Stimulated activated CD8-positive, alpha-beta memory T cell treated with anti-CD3 and anti-CD28 coated beads, Interleukin-15, amount 100 ng/mL, for 24 hours (primary cell): ENCODE measurements around the gene VTN.

Source experiments
- DNase-seq: peaks from one replicate; pipeline ENCODE4 v3.0.0-alpha.2; 2020; ENCODE audit warnings: low read depth

VTN gene

DNA sequence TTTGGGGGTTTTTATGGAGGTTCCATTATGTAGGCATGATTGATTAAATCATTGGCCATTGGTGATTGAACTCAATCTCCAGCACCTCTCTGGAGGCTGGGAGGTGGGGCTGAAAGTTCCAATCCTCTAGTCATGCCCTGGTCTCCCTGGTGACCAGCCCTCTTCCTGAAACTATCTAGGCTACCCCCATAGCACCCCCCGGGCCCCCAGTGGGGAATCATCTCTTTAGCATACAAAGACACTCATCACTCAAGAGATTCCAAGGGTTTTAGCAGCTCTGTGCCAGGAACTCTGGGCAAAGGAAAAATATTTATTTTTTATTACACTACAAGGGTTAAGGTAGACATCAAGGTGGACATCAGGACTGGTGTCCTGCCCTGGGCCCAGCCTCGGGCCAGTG is 25.3 kb upstream of the VTN start:
- no peak for DNase-seq

DNA sequence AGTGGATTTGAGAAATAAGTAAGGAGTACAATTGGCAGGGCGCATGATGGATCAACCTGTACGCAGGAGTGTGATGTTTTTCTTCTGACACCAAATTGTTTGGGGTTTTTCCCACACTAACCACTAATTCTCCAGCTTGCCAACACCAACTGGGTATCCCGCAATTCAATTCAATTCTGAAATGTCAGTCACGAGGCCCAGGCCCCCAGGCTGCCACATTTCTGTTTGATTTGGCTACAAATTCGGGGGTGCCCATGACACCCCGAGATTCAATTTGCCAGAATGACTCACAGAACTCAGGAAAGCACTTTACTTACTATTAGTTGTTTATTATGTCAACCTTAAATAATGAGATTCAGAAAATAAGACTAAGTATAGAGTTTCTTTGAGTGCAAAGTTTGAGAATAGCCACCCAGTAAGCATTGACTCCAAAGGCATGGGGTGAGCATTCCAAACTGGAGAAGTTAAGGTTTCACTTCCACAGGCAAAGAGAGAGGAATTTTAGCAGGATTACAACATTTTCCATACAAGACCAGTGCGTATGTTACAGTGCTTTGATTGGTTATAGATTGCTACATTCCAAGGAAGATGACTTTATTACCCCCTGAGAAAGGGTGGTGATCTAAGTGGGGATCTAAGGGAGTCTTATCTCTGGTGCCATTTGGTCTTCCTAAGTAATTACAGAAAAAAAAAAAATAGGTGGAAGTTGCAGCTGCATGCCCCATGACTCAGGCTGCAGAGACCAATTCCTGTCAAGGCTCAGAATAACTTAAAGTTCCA is 24.4 kb upstream of the VTN start:
- no peak for DNase-seq

DNA sequence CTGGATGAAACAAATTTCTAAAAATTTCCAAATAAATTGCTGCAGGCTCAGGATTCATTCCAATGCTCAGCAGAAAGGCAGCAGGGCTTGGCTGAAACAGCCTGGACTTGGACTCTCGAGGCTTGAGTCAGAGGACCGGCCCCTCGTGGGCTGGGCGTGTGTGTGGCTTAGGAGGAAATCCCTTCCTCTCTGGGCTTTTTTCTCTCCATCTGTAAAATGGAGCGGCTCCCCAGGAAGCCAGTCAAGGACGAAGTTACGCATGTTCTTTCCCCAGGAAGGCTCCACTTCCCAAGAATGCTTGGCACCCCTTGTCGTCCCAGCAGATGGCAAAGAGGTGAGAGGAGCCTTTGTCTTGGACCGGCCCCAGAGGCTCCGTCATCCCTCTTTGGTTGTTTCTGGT is 22.4 kb upstream of the VTN start:
- no peak for DNase-seq

DNA sequence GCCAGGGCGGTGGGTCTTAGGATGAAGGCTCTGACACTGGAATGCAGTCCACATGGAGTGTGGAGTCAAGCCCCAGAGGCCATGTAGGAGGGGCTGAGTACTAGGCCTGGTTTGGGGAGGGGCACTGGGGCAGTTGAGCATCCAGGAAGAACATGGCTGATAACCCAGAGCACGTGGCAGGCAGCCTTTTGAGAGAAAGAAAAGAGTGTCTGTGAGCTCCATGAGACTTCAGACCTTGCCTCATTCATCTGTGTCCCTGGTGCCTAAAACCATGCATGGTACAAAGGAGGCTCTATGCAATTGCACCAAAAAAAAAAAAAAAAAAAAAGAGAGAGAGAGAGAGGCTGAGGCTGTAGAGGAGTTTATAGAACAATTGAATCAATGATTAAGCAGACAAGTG is 21.3 kb upstream of the VTN start:
- DNase-seq, result no peak

DNA sequence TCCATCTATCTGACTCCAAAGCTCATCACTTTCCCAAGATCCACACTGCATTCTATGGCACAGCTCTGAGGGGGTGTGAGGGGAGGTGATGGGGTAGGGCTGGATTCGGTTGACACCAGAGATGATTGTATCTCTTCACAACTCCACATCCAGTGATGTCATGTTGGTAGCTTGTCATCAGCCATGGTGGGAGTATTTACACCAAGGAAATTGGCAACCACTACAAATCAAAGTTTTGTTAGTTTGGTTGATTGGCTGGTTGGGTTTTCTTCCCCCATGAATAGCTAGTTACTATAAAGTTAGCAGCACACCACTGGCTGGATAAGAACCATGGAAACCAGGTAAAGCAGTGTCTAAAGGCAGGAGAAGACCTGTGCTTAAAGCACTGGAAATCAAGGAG is 20.9 kb upstream of the VTN start:
- DNase-seq, result no peak

DNA sequence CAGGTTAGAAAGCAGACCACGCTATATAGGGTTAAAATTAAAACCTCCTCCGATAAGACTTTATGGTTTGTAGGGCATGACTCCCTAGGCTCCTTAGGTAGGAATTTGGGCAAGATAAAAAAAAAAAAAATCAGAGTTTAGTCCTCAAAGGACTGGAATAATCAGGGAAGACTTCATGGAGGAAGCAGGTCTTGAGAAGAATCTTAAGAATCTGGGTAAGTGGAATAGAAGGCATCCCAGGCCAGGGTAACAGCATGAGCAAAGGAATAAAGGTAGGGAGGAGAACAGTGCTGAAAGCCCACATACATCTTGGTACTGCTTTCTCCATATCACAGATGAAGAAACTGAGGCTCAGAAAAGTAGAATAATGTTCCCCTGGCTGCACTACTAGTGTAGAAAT is 20.5 kb upstream of the VTN start:
- no peak for DNase-seq

DNA sequence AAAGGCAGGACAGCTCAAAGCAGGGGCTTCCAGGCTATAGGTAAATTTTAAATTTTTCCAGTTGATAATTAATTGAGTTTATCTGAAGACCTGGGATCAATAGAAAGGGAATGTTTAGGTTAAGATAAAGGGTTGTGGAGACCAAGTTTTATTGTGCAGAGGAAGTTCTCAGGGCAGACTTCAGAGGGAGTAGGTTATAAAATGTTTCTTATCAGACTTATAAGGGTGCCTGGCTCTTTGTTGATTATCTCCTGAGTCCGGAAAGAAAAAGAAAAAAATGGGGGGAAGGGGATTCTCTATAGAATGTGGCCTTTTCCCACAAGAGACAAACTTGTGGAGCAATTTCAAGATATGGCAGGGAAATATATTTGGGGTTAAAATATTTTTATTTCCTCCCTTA is 20.0 kb upstream of the VTN start:
- no peak for DNase-seq

DNA sequence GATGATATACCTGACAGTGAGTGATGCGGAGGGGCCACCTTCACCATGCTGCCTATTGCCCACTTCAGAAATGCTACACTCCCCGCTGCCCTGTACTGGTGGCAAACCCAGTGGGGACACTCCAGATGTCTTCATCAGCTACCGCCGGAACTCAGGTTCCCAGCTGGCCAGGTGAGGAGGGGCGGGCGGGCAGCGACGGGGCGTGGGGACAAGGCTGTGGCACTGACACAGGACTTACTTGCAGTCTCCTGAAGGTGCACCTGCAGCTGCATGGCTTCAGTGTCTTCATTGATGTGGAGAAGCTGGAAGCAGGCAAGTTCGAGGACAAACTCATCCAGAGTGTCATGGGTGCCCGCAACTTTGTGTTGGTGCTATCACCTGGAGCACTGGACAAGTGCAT is 18.0 kb upstream of the VTN start:
- DNase-seq, result no peak

DNA sequence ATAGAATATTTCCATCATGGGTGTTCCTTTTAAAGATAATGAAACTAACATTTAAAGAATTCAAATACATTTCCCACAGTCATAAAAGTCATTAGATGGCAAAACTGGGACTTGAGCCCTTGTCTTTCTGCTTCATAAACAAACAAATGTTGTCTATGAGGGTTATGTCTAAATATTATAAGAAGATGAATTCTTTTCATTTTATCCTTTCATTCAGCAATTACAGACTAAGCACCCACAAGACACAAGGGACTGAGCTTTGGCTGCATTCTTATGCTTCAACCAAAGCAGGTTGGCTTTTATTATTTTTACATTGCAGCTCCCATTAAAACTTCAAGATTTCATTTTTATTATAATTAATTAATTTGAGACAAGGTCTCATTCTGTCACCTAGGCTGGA is 16.3 kb upstream of the VTN start:
- no peak for DNase-seq

DNA sequence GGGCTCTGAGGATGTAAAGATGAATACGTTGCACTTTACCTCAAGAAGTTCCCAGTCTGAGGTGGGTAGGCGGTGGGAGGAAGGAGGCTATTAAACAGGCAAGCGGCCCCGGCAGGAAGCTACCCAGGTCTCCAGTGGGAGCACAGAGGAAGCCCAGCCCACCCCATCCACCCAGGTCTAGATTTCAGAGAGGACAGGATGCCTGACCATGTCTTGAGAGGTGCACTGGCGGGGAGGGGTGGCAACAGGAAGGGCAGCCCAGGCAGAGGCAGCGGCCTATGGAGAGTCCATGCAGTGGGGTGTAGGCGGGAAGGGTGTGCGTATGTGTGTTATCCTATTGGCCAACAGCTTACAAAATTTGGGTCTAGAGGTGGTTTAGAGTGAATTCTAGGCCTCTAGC is 15.3 kb upstream of the VTN start:
- no peak for DNase-seq

DNA sequence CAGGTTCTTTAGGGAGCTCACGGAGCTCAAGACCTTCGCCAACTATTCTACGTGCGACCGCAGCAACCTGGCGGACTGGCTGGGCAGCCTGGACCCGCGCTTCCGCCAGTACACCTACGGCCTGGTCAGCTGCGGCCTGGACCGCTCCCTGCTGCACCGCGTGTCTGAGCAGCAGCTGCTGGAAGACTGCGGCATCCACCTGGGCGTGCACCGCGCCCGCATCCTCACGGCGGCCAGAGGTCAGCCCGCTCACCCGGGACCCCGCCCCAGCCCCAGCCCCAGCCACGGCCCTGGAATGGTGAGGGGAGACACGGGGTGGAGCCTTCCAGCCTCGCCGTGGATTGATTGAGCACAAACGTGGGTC is 14.9 kb upstream of the VTN start:
- DNase-seq, result no peak

DNA sequence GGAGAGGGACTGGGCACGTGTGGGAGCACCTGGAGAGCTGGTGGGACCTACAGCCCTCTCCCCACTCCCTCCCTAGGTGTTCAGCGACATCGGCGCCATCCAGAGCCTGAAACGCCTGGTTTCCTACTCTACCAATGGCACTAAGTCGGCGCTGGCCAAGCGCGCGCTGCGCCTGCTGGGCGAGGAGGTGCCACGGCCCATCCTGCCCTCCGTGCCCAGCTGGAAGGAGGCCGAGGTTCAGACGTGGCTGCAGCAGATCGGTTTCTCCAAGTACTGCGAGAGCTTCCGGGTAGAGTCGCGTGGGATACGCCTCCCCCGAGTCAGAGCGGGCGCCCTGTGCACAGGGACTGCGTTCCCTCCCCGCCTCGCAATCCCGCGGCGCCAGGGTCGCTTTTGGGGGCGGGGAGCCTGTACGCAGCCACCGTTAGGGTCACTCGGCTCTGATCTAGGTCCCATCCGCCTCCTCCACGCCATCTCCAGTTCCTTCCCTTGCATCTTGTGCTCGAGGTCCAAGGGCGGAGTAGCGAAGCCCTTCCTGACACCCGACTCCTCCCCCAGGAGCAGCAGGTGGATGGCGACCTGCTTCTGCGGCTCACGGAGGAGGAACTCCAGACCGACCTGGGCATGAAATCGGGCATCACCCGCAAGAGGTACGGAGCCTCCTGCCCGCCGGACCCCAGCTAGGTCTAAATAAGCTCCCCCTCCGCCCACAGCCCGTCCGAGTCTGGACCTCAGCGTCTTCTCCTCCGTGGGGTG is 14.4 kb upstream of the VTN start:
- no peak for DNase-seq

DNA sequence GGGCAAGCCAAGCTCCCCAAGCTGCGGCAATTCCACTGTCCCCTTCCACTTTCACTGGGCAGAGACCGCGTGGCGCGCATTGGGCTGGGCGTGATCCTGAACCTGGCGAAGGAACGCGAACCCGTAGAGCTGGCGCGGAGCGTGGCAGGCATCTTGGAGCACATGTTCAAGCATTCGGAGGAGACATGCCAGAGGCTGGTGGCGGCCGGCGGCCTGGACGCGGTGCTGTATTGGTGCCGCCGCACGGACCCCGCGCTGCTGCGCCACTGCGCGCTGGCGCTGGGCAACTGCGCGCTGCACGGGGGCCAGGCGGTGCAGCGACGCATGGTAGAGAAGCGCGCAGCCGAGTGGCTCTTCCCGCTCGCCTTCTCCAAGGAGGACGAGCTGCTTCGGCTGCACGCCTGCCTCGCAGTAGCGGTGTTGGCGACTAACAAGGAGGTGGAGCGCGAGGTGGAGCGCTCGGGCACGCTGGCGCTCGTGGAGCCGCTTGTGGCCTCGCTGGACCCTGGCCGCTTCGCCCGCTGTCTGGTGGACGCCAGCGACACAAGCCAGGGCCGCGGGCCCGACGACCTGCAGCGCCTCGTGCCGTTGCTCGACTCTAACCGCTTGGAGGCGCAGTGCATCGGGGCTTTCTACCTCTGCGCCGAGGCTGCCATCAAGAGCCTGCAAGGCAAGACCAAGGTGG is 11.2 kb upstream of the VTN start:
- no peak for DNase-seq

DNA sequence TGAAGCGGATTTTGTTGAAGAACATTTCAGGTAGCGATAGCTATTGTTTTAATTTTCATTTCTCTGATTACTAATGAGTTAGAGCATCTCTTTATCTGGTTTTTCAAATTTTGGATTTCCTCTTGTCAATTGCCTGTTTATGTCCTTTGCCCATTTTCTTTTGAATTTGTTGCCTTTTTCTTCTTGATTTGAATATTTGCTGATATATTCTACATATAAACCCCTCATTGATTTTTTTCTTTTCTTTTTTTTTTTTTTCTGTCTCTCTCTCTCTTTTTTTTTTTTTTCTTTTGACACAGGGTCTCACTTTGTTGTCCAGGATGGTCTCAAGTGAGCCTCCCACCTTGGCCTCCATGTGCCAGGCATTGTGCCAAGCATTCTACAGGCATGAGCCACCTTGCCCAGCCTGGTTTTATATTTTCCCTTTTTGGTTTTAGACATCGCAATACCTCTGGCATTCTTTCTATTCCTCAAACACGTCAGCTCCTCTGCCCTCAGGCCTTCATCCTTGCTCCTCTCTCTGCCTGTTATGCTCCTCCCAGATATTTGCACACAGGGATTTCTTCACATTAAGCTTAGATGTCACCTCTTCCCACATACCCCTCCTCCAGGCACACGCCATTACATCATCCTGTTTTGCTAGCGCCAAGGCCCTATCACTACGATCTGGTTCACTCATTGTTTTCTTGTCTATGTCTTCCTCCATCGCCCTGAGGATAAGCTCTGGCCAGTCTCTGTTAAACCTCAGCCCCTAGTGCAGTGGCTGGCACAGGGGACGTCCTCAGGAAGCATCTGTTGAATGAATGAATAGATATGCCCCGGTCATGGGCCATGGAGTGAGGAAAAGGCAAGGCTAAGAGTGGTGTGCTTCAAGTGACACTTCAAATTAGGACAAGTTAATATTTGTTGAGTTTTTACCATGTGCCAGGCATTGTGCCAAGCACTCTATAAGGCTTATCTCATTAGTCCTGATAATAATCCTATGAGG is 10.0 kb upstream of the VTN start:
- no peak for DNase-seq

DNA sequence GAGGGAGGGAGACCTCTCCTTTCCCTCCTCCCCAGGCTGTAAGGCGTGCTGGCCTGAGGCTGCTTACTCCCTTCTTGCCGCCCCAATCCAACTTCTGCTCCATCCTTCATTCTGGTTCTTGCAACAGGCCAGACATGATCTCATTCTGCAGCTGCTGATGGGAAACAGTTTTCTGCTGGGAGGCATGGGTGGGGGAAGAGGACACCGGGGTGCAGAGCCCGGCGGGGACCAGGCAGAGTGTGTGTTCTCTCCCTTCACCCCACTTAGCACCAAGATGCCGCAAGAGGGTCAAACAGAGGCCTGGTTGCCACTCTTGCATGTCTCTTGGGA is 2.8 kb upstream of the VTN start:
- no peak for DNase-seq

DNA sequence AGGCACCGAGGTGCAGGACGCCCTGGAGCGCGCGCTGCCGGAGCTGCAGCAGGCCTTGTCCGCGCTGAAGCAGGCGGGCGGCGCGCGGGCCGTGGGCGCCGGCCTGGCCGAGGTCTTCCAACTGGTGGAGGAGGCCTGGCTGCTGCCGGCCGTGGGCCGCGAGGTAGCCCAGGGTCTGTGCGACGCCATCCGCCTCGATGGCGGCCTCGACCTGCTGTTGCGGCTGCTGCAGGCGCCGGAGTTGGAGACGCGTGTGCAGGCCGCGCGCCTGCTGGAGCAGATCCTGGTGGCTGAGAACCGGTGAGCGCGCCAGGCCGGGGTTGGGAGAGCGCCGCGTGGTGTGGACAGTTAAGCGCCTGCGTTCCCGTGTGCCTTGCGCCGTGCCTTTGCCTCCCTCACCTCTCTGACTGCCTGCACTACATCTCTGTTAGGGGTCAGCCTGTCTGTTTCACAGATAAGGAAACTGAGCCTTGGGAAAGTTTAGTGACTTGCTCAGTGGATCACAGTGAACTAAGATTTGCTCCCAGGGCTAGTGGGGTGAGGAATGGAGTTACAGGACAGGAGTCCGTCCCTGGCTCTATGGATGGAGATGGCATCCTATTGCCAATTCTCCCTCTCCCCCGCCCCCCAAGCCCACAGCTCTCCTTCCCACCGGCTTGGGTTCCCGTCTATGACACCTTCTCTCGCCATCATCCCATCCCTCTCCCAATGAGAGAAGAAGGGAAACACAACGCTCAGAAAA is 2.3 kb upstream of the VTN start:
- DNase-seq, result no peak

DNA sequence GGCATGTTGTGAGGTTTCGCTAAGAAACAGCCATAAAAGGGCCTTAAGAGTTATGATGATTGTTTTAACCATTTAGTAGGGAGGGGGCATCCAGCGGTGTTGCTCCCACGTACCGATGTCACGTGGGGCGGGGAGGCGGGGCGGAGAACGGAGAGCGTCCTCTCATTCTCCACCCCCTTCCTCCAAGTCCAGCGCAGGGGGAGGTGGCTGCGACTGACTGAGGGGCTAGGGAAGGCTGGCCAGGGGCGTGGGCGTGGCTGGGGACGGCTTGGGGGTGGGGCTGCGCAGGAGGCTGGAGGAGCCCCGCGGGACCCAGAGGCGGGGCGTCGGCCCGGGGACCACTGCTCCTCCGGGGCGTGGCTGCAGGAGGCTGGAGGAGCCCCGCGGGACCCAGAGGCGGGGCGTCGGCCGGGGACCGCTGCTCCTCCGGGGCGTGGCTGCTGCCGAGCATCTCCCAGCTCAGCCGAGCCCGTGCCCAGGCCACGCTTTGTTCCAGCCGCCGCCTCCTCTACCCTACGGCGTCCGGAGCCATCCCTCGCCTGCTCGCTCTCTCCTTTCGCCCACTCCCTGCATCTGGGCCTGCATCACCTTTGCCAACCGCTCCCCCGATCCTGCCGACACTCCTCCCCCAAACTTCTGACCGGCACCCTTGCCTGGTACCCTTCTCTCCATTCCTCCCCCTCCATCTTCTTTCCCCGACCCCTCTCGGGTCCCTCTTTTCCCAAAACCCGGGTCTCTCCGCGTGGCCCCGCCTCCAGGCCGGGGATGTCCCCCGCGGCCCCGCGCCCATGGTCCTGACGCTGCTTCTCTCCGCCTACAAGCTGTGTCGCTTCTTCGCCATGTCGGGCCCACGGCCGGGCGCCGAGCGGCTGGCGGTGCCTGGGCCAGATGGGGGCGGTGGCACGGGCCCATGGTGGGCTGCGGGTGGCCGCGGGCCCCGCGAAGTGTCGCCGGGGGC is 1.4 kb upstream of the VTN start, which contains the start of gene SARM1:
TSS of gene SARM1 (plus strand) at position 450 of the 958 bp plus-strand sequence. CDS start at position 789, 339 bp downstream.
- DNase-seq, result peak; percentile 60

DNA sequence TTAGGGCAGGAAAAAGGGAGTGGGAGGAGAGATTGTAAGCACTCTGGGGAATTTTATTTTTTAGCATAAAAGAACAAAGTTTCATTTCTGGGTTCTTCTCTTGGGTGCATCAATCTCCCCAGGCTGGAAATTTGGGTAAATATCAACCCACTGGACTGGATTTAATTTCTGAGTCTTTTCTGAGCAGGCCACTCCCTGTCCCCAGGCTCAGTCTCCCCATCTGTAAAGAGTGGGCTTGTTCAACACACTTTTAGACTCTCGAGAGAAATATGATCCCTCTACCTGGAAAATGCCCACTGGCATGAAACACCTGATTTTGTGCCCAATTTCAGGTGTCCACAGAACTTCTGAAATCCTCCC is 617 bp upstream of the VTN start:
- no peak for DNase-seq

DNA sequence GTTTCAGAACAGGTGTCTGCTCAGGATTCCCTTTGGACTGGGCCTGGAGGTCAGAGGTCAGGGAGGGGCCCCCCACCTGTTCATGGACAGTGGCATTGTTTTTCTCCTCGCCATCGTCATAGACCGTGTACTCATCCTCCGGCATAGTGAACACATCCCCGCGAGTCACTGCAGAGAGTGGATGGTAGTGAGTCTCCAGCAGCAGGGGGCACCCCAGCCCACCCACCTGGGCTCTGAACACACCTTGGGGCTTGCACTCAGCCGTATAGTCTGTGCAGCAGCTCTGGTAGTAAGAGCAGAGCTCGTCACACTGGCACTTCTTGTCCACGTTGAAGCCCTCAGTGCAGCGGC is 448 bp downstream of the VTN start:
- no peak for DNase-seq

DNA sequence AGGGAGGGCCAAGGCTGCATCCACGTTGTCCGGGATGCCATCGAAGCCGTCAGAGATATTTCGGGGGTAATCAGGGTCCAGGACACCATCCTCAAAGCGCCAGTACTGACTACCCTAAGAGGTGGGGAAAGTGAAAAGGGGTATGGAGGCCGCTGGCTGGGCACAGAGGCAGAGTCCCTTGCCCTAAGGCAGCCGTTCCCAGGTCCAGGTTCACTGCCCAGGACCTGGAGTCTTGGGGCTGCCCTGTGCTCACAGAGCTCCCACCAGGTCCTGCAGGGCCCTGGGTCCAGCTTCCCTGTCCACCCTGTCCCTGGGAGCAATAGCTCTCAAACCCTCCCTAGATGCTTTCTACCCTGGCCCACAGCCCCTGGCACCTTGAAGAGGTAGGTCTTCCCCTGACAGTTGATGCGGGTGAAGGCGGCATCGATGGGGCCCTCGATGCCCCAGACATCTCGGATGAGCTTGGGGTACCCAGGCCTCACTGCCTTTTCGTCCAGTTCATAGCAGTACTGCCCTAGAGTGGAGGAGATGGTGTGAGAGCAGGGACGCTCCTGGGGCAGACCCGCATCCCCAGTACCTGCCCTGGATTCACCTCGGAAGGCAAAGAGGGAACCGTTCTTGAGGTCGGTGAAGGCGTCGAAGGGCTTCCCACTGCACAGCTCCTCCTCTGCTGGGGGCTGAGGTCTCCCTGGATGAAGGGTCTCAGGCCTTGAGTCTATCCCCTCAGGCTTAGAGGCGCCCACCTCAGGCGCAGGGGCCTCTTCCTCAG is 1.0 kb downstream of the VTN start:
- DNase-seq, result no peak
